Measurements from ENCODE around the gene LDLRAD3. TPM values are rescaled to one million over a fixed set of nuclear protein-coding genes. Genes with fewer than 3 reads are reported as not detected.

Gene LDLRAD3
- total RNA-seq, 1 experiment from 2014 or later, result 19.0 TPM

DNA sequence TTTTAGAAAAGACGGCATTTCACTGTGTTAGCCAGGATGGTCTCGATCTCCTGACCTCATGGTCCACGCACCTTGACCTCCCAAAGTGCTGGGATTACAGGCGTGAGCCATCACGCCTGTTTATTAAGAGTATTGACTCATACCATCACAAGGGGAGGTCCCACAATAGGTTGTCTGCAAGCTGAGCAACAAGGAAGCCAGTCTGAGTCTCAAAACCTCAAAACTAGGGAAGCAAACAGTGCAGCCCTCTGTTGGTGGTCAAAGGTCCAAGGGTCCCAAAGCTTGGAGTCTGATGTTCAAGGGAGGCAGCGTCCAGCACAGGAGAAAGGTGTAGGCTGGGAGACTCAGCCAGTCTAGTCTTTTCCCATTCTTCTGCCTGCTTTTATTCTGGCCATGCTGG is 32.8 kb upstream of the LDLRAD3 start (continued):
- no peak for TF ChIP-seq REST (IDR thresholded peaks at IDR 0.05; ENCODE audit: low read depth)

DNA sequence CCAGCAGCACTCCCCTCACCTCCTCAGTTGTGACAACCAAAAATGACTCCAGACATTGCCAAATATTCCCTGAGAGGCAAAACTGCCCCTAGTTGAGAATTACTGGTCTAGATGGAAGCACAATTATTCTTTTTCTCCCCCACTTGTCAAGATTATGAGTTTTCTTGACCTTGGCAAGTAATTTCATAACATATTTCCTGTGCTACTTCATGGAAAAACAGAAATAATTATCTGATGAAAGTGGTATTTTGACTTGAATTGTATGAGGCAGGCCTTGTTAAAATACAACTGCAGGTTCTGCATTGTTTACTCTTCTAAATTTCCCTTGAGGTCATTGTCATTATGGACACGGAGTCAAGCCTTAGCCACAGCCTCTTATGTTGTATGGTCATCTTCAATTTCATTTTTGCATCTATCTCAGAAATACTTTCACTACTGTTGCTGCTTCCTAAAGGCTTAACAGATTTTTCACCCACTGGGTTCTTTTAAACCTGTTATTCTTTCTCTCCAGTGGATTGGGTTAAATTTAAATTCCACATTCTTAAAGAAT is 32.2 kb upstream of the LDLRAD3 start:
- no peak overlapping the region for H3K27ac ChIP-seq (ENCODE audit: low read depth, low read length)
- H3K27me3 ChIP-seq (ENCODE audit: insufficient read depth, low read length), result no peaks in the 10 kb centered on the region
- peaks cover 13 to 19% of the 10 kb centered on the region in 2 experiments; a peak in 3 of 4 replicates for H3K4me1 ChIP-seq (ENCODE audit: control insufficient read depth in 1 of 2, insufficient read depth in 2 of 2, low read length in 2 of 2)
- ChIA-PET RAD21 (ENCODE audit: low non-redundant PET in 1 of 2, low total read pairs in 2 of 2, uncharacterized antibody in 2 of 2, unreplicated experiment in 2 of 2) (no interaction called here), POLR2A (no interaction called here), CTCF (no interaction called here)
- no peaks in the 10 kb centered on the region for H3K79me2 ChIP-seq (ENCODE audit: insufficient read depth, low read length)
- no TSS peak for BruUV-seq (replicated peaks)
- H2AFZ ChIP-seq (ENCODE audit: low read depth, low read length, poor library complexity, severe bottlenecking), result no peak overlapping the region
- DNase-seq (ENCODE audit: low read depth, low spot score) (no peak), ATAC-seq (no peak)
- intact Hi-C loops (cut with micrococcal nuclease), result no loop called here
- no peaks in the 10 kb centered on the region for H4K20me1 ChIP-seq (ENCODE audit: insufficient read depth)
- H3K9ac ChIP-seq (ENCODE audit: low read length), result no peak overlapping the region
- no peaks in the 10 kb centered on the region for H3K9me3 ChIP-seq (ENCODE audit: control insufficient read depth in 1 of 2, insufficient read depth in 1 of 2, low read depth in 1 of 2, low read length in 2 of 2)
- no peak overlapping the region for H3K4me3 ChIP-seq (replicated peaks in 1 of 2; ENCODE audit: low read depth in 1 of 2, low read length in 2 of 2)
- no peaks in the 10 kb centered on the region for H3K36me3 ChIP-seq (ENCODE audit: control insufficient read depth in 1 of 2, insufficient read depth in 2 of 2, low read length in 2 of 2)
- no peaks in the 10 kb centered on the region for H3K9me2 ChIP-seq (ENCODE audit: insufficient read depth)
- no peak overlapping the region for H3K4me2 ChIP-seq (ENCODE audit: low read length)
- TF ChIP-seq ZBTB33 (IDR thresholded peaks at IDR 0.05; ENCODE audit: extremely low read depth, insufficient replicate concordance, low read length) (no peak), SIN3A (IDR thresholded peaks at IDR 0.05; ENCODE audit: low read depth) (no peak), SP1 (IDR thresholded peaks at IDR 0.05; ENCODE audit: low read depth) (no peak), RAD21 (IDR thresholded peaks at IDR 0.05; ENCODE audit: low read depth) (no peak), FOSL1 (IDR thresholded peaks at IDR 0.05; ENCODE audit: low read depth) (no peak), JUND (IDR thresholded peaks at IDR 0.05) (no peak), POLR2A (IDR thresholded peaks at IDR 0.05; ENCODE audit: borderline replicate concordance, extremely low read depth, insufficient read depth, insufficient read length) (no peak), REST (IDR thresholded peaks at IDR 0.05; ENCODE audit: low read depth) (no peak), EGR1 (IDR thresholded peaks at IDR 0.05; ENCODE audit: low read depth) (no peak), CBX3 (IDR thresholded peaks at IDR 0.05; ENCODE audit: low read depth) (no peak), ZNF274 (IDR thresholded peaks at IDR 0.05; ENCODE audit: low read depth, low read length) (no peak)
- TF ChIP-seq, protein P1, sequence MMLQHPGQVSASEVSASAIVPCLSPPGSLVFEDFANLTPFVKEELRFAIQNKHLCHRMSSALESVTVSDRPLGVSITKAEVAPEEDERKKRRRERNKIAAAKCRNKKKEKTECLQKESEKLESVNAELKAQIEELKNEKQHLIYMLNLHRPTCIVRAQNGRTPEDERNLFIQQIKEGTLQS (IDR thresholded peaks at IDR 0.05), result no peak
- TF ChIP-seq, protein P2, sequence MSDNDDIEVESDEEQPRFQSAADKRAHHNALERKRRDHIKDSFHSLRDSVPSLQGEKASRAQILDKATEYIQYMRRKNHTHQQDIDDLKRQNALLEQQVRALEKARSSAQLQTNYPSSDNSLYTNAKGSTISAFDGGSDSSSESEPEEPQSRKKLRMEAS (IDR thresholded peaks at IDR 0.05), result no peak
